Hepatocyte (in vitro differentiated cells): Measurements from ENCODE around the gene MBNL1. TPM values are rescaled to one million over a fixed set of nuclear protein-coding genes. Genes with fewer than 3 reads are reported as not detected.

Source experiments
- DNase-seq: peaks from one replicate; pipeline ENCODE4 v3.0.0-alpha.2; 2016; ENCODE audit warnings: low spot score
- H2AFZ ChIP-seq: fragments of 200-600 bp; sonication (generic); 2 replicates; pipeline ENCODE4 v1.6.0; 2016; ENCODE audit warnings: antibody characterized with exemption, mild to moderate bottlenecking
- H3K27ac ChIP-seq: fragments of 200-600 bp; sonication (generic); 2 replicates; pipeline ENCODE4 v1.5.1; 2016; ENCODE audit warnings: mild to moderate bottlenecking
- H3K27me3 ChIP-seq: fragments of 200-600 bp; sonication (generic); 2 replicates; pipeline ENCODE4 v1.6.1; 2016
- H3K36me3 ChIP-seq: fragments of 200-600 bp; sonication (generic); replicated peaks from 2 replicates; pipeline ENCODE4 v1.5.1; 2016; ENCODE audit warnings: low read depth; ENCODE audit not compliant: insufficient read depth
- H3K4me1 ChIP-seq: fragments of 200-600 bp; sonication (generic); 2 replicates; pipeline ENCODE4 v1.5.1; 2016; ENCODE audit warnings: mild to moderate bottlenecking, moderate library complexity; ENCODE audit not compliant: insufficient read depth
- H3K4me2 ChIP-seq: fragments of 200-600 bp; sonication (generic); 2 replicates; pipeline ENCODE4 v1.6.0; 2016
- H3K4me3 ChIP-seq: fragments of 200-600 bp; sonication (generic); 2 replicates; pipeline ENCODE4 v1.5.1; 2016; ENCODE audit warnings: mild to moderate bottlenecking
- H3K79me2 ChIP-seq: fragments of 200-600 bp; sonication (generic); 2 replicates; pipeline ENCODE4 v1.6.0; 2017; ENCODE audit warnings: mild to moderate bottlenecking
- H3K9me2 ChIP-seq: fragments of 200-600 bp; sonication (generic); replicated peaks from 2 replicates; pipeline ENCODE4 v1.6.0; 2017; ENCODE audit warnings: mild to moderate bottlenecking; ENCODE audit not compliant: insufficient read depth
- H3K9me3 ChIP-seq: fragments of 200-600 bp; sonication (generic); 2 replicates; pipeline ENCODE4 v1.5.1; 2016; ENCODE audit warnings: low read depth, mild to moderate bottlenecking
- H4K20me1 ChIP-seq: fragments of 200-600 bp; sonication (generic); 2 replicates; pipeline ENCODE4 v1.6.0; 2016; ENCODE audit warnings: mild to moderate bottlenecking; ENCODE audit not compliant: insufficient read depth, poor library complexity, severe bottlenecking
- EZH2 ChIP-seq: fragments of 200-600 bp; sonication (generic); IDR thresholded peaks from 2 replicates; pipeline ENCODE4 v1.6.1; 2016; ENCODE audit warnings: antibody characterized with exemption, mild to moderate bottlenecking, borderline replicate concordance
- EZH2phosphoT487 ChIP-seq: fragments of 200-600 bp; sonication (generic); IDR thresholded peaks from one replicate; pipeline ENCODE4 v1.6.1; 2018; ENCODE audit warnings: antibody characterized with exemption, mild to moderate bottlenecking, low read depth, moderate library complexity; ENCODE audit not compliant: unreplicated experiment, severe bottlenecking
- WGBS: methylation state at CpG from one replicate; pipeline ENCODE4 v1.1.6; 2016; ENCODE audit warnings: low lambda C conversion rate; ENCODE audit errors: missing lambda C conversion rate; 5-methylcytosine and 5-hydroxymethylcytosine counted together
- polyA plus RNA-seq: library from polyadenylated mRNA; unstranded; fragments of >200 nt; fragmentation: Nextera tagmentation; extraction: Ambion mirVana; gene quantifications from 2 replicates; pipeline ENCODE4 v1.2.1, GENCODE V29; 2016
- total RNA-seq: library from RNA; depleted of rRNA; stranded (reverse); fragments of >200 nt; gene quantifications from 2 replicates; pipeline ENCODE4 v1.2.3, GENCODE V29; 2014
- TF ChIP-seq, protein P1 (sequence below): fragments of 200-600 bp; sonication (generic); IDR thresholded peaks from 2 replicates; pipeline ENCODE4 v1.5.1; 2016; ENCODE audit warnings: antibody characterized with exemption, mild to moderate bottlenecking; ENCODE audit not compliant: poor library complexity

The MBNL1 gene
- total and polyA plus RNA-seq, 2 experiments from 2014 or later = 20.5 to 104 TPM

DNA sequence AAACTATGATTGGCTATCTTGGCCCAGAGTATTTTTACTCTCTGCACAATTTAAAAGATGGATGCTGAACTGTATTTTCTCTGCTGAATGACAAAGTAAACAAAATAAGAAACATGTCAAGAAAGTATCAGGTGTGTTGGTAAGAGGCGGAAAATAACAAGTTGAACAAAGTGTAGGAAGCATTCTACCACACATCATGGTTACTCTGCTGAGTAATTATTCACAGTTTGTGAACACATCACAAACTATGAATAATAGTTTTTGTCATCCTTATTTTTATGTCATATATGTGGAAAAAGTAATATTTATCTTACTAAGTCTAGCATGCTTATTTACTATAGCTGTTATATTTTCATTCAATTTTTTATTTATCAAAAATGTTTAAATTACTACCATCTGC is 229.2 kb downstream of the MBNL1 start:
- 100% methylated on average over 1 of the region's 1 CpG for WGBS
- H3K9me2 ChIP-seq = no peaks in the 10 kb centered on the region
- no peak overlapping the region for H2AFZ ChIP-seq
- H3K4me1 ChIP-seq = no peaks in the 10 kb centered on the region
- TF ChIP-seq EZH2 (no peak), EZH2phosphoT487 (no peak)
- TF ChIP-seq, protein P1, sequence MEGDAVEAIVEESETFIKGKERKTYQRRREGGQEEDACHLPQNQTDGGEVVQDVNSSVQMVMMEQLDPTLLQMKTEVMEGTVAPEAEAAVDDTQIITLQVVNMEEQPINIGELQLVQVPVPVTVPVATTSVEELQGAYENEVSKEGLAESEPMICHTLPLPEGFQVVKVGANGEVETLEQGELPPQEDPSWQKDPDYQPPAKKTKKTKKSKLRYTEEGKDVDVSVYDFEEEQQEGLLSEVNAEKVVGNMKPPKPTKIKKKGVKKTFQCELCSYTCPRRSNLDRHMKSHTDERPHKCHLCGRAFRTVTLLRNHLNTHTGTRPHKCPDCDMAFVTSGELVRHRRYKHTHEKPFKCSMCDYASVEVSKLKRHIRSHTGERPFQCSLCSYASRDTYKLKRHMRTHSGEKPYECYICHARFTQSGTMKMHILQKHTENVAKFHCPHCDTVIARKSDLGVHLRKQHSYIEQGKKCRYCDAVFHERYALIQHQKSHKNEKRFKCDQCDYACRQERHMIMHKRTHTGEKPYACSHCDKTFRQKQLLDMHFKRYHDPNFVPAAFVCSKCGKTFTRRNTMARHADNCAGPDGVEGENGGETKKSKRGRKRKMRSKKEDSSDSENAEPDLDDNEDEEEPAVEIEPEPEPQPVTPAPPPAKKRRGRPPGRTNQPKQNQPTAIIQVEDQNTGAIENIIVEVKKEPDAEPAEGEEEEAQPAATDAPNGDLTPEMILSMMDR = no peak
- no peak overlapping the region for H3K4me2 ChIP-seq
- no peaks in the 10 kb centered on the region for H3K79me2 ChIP-seq
- no peaks in the 10 kb centered on the region for H3K9me3 ChIP-seq
- H3K27me3 ChIP-seq = no peaks in the 10 kb centered on the region
- no peak for DNase-seq
- H3K36me3 ChIP-seq = no peaks in the 10 kb centered on the region
- no peak overlapping the region for H3K4me3 ChIP-seq
- H3K27ac ChIP-seq = no peak overlapping the region
- no peaks in the 10 kb centered on the region for H4K20me1 ChIP-seq

DNA sequence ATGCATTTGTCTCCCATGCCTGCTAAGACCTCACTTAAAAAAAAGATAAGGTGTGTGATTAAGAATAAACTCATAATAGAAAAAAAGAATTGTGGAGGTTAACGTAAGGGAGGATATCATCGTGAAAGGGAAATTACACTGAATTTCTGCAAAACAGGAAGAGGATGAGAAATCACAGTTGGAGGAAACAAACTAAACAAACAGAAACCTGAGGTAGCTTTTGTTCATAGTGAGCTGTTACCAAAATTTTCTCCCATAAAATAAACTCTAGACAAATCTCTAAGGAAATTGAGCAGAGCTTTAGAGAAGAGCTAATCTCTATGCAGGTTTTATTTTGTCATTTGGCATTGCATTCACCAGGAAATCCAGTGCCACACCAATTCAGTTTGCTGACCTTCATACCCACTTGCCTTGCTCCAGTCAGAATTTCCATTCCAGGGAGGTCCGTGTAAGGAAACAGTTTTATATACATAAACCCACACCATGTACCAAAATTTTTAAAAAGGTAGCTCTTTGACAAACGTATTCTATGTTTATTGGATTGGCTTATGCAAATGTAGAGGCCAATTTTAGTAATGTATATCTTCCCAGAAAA is 231.2 kb downstream of the MBNL1 start:
- H2AFZ ChIP-seq = no peak overlapping the region

DNA sequence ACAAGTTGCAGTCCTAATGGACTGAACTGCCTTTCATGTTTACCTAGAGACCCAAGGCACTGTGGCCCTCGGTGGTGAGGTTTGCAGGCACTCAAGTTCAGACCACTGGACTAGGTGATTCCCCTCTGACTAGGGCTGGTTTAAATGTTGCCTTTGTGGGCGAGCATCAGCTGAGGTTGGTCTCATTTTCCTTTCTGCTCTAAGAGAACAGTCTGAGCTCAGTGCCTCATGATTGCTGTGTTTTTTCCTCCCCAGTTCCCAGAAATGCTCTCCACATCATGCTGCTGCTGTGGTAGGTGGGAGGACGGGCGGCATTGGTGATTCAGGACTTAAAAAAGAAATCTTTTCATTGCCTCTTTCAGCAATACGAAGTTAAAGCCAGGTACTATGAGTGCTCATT is 237.2 kb downstream of the MBNL1 start:
- 92% methylated on average over 5 of the region's 5 CpGs for WGBS

More for the DNA sequence above, 231.2 kb downstream of the MBNL1 start:
- Histone ChIP-seq H3K36me3 (no peaks in the 10 kb centered on the region), H3K9me3 (no peaks in the 10 kb centered on the region), H3K4me3 (no peak overlapping the region), H3K79me2 (no peaks in the 10 kb centered on the region), H3K27ac (no peak overlapping the region), H3K9me2 (no peaks in the 10 kb centered on the region), H3K4me2 (no peak overlapping the region), H4K20me1 (no peaks in the 10 kb centered on the region), H3K4me1 (no peaks in the 10 kb centered on the region), H3K27me3 (no peaks in the 10 kb centered on the region)
- WGBS = 69% methylated on average over 4 of the region's 4 CpGs
- no peak for DNase-seq
- TF ChIP-seq, protein P1 = no peak

More for the DNA sequence above, 237.2 kb downstream of the MBNL1 start:
- Histone ChIP-seq H3K4me2 (no peak overlapping the region), H4K20me1 (no peaks in the 10 kb centered on the region), H3K27ac (no peak overlapping the region), H3K4me1 (no peaks in the 10 kb centered on the region), H3K9me3 (no peaks in the 10 kb centered on the region), H3K4me3 (no peak overlapping the region), H3K36me3 (no peaks in the 10 kb centered on the region), H3K79me2 (no peaks in the 10 kb centered on the region), H3K27me3 (no peaks in the 10 kb centered on the region), H2AFZ (no peak overlapping the region), H3K9me2 (no peaks in the 10 kb centered on the region)
- no peak for DNase-seq
- TF ChIP-seq, protein P1 = no peak
- TF ChIP-seq EZH2phosphoT487 (no peak), EZH2 (no peak)
